ENCODE results near the gene IL13RA1.
"Not testable (repeated sequence)": the region's sequence is repeated elsewhere in the genome, so short reads cannot be mapped to it uniquely, and the experiment has no call there.

IL13RA1 gene

GRCh38 chrX:118807151-118808017, 80.0 kb downstream of the IL13RA1 start:
- DNase-seq (ENCODE audit: low read depth) = peak; percentile 74
- TF ChIP-seq MYC (IDR thresholded peaks at IDR 0.05; ENCODE audit: low read depth, low read length) = no peak
- TF ChIP-seq CTCF (IDR thresholded peaks at IDR 0.05; ENCODE audit: low read depth, low read length) = peak; percentile 47
- no peak overlapping the region for H3K4me3 ChIP-seq (ENCODE audit: low read depth, low read length)

GRCh38 chrX:118817257-118817656, 89.9 kb downstream of the IL13RA1 start:
- not testable (repeated sequence) for DNase-seq (ENCODE audit: low read depth); H3K4me3 ChIP-seq (ENCODE audit: low read depth, low read length)

- peak; percentile 85 for DNase-seq (ENCODE audit: low read depth)
- TF ChIP-seq POLR2A (IDR thresholded peaks at IDR 0.05; ENCODE audit: extremely low read depth, insufficient read length) (no peak), CTCF (IDR thresholded peaks at IDR 0.05; ENCODE audit: low read depth, low read length) (no peak), MAX (IDR thresholded peaks at IDR 0.05; ENCODE audit: low read depth, low read length) (no peak), MYC (IDR thresholded peaks at IDR 0.05; ENCODE audit: low read depth, low read length) (no peak)
Measured at GRCh38 chrX:118823263-118824172, 96.1 kb downstream of the IL13RA1 start, which contains the start of gene ZCCHC12. Gene ZCCHC12, plus strand, starts transcription at chrX:118823824. Its CDS starts 1,421 bp downstream, at chrX:118825245.

GRCh38 chrX:118824173-118824730, 96.8 kb downstream of the IL13RA1 start:
- TF ChIP-seq POLR2A (IDR thresholded peaks at IDR 0.05; ENCODE audit: extremely low read depth, insufficient read length) = no peak
- no peak for TF ChIP-seq MAX (IDR thresholded peaks at IDR 0.05; ENCODE audit: low read depth, low read length)
- peak; percentile 18 for TF ChIP-seq CTCF (IDR thresholded peaks at IDR 0.05; ENCODE audit: low read depth, low read length)
- no peak for TF ChIP-seq MYC (IDR thresholded peaks at IDR 0.05; ENCODE audit: low read depth, low read length)
- H3K4me3 ChIP-seq (ENCODE audit: low read depth, low read length) = no peak overlapping the region
- DNase-seq (ENCODE audit: low read depth) = peak; percentile 71

More at GRCh38 chrX:118823263-118824172, 96.1 kb downstream of the IL13RA1 start, which contains the start of gene ZCCHC12:
- H3K4me3 ChIP-seq (ENCODE audit: low read depth, low read length) = no peak within 1 kb of the TSS

GRCh38 chrX:118825227-118825626, 97.8 kb downstream of the IL13RA1 start:
- no peak overlapping the region for H3K4me3 ChIP-seq (ENCODE audit: low read depth, low read length)
- TF ChIP-seq CTCF (IDR thresholded peaks at IDR 0.05; ENCODE audit: low read depth, low read length) (no peak), MAX (IDR thresholded peaks at IDR 0.05; ENCODE audit: low read depth, low read length) (no peak)
- DNase-seq (ENCODE audit: low read depth) = peak; percentile 9

- no peak overlapping the region for H3K4me3 ChIP-seq (ENCODE audit: low read depth, low read length)
- peak; percentile 55 for DNase-seq (ENCODE audit: low read depth)
- TF ChIP-seq MAX (IDR thresholded peaks at IDR 0.05; ENCODE audit: low read depth, low read length) = no peak
- peak; percentile 34 for TF ChIP-seq CTCF (IDR thresholded peaks at IDR 0.05; ENCODE audit: low read depth, low read length)
Measured at GRCh38 chrX:118839334-118839958, 112.0 kb downstream of the IL13RA1 start.

Measured in NB4 (cell line).